ENCODE data around the gene C3. TPM values are rescaled to one million over a fixed set of nuclear protein-coding genes. Genes with fewer than 3 reads are reported as not detected.

The C3 gene
- total and polyA plus RNA-seq, 10 donors, result 5.8 to 182 (median 27.5) TPM

- TF ChIP-seq POLR2A (IDR thresholded peaks at IDR 0.05) (no peak), POLR2AphosphoS5 (IDR thresholded peaks at IDR 0.05) (no peak), CTCF (IDR thresholded peaks at IDR 0.05 in 8 of 11, conservative IDR thresholded peaks at IDR 0.05 in 3 of 11) (no peak)
- Histone ChIP-seq H3K27ac (no peak overlapping the region), H3K4me3 (no peak overlapping the region)
Observed at GRCh38 chr19:6719540-6719861, 949 bp downstream of the C3 start.

GRCh38 chr19:6718741-6719539 lies 1.5 kb downstream of the C3 start:
- no peaks in the 10 kb centered on the region for H3K36me3 ChIP-seq
- H3K27ac ChIP-seq, result no peak overlapping the region
- no peak overlapping the region for H3K4me3 ChIP-seq
- WGBS, 5 donors, result 80 to 92% (median 84%) methylated on average over 13 to 21 of the region's 21 CpGs
- no peak for DNase-seq
- peaks cover 3 to 39% (median 28%) of the 10 kb centered on the region in 6 donors for H3K4me1 ChIP-seq
- TF ChIP-seq CTCF (IDR thresholded peaks at IDR 0.05 in 8 of 11, conservative IDR thresholded peaks at IDR 0.05 in 3 of 11) (no peak), POLR2AphosphoS5 (IDR thresholded peaks at IDR 0.05) (no peak), POLR2A (IDR thresholded peaks at IDR 0.05) (no peak)
- intact Hi-C loops (cut with DNase I; ENCODE audit: low total_unique reads), result no loop called here
- H3K9me3 ChIP-seq, result no peaks in the 10 kb centered on the region
- peaks cover 0 to 6% (median 0%) of the 10 kb centered on the region in 7 donors for H3K27me3 ChIP-seq (replicated peaks in 1 of 7)

More at GRCh38 chr19:6719540-6719861, 949 bp downstream of the C3 start:
- H3K4me1 ChIP-seq, result peaks cover 3 to 44% (median 33%) of the 10 kb centered on the region in 6 donors
- WGBS, 5 donors, result 83 to 87% (median 85%) methylated on average over 5 to 6 of the region's 6 CpGs
- peaks cover 0 to 6% (median 0%) of the 10 kb centered on the region in 7 donors for H3K27me3 ChIP-seq (replicated peaks in 1 of 7)
- no peak for DNase-seq
- H3K36me3 ChIP-seq, result no peaks in the 10 kb centered on the region
- intact Hi-C loops (cut with DNase I; ENCODE audit: low total_unique reads), result no loop called here
- no peaks in the 10 kb centered on the region for H3K9me3 ChIP-seq

- H3K4me3 ChIP-seq, result no peak overlapping the region
- 61 to 82% (median 79%) methylated on average over 18 to 23 of the region's 23 CpGs for WGBS, 5 donors
- H3K9me3 ChIP-seq, result no peaks in the 10 kb centered on the region
- intact Hi-C loops (cut with DNase I; ENCODE audit: low total_unique reads), result no loop called here
- peaks cover 3 to 32% (median 21%) of the 10 kb centered on the region in 6 donors for H3K4me1 ChIP-seq
- no peak overlapping the region for H3K27ac ChIP-seq
- TF ChIP-seq POLR2A (IDR thresholded peaks at IDR 0.05) (no peak), CTCF (IDR thresholded peaks at IDR 0.05 in 8 of 11, conservative IDR thresholded peaks at IDR 0.05 in 3 of 11) (no peak), POLR2AphosphoS5 (IDR thresholded peaks at IDR 0.05) (no peak)
- peaks cover 0 to 6% (median 0%) of the 10 kb centered on the region in 7 donors for H3K27me3 ChIP-seq (replicated peaks in 1 of 7)
- DNase-seq, result no peak
- no peaks in the 10 kb centered on the region for H3K36me3 ChIP-seq
Observed at GRCh38 chr19:6718111-6718740, 2.2 kb downstream of the C3 start.

- peaks cover 0 to 25% (median 14%) of the 10 kb centered on the region in 6 donors for H3K4me1 ChIP-seq
- WGBS, 5 donors, result 66 to 82% (median 78%) methylated on average over 4 of the region's 4 CpGs
- no peak overlapping the region for H3K4me3 ChIP-seq
- no peak overlapping the region for H3K27ac ChIP-seq
- peaks cover 0 to 6% (median 0%) of the 10 kb centered on the region in 7 donors for H3K27me3 ChIP-seq (replicated peaks in 1 of 7)
- no peak for DNase-seq
- intact Hi-C loops (cut with DNase I; ENCODE audit: low total_unique reads), result no loop called here
- no peaks in the 10 kb centered on the region for H3K9me3 ChIP-seq
- no peak for TF ChIP-seq POLR2AphosphoS5 (IDR thresholded peaks at IDR 0.05)
- TF ChIP-seq POLR2A (IDR thresholded peaks at IDR 0.05), result no peak
- TF ChIP-seq CTCF (IDR thresholded peaks at IDR 0.05 in 8 of 11, conservative IDR thresholded peaks at IDR 0.05 in 3 of 11), result no peak
- H3K36me3 ChIP-seq, result no peaks in the 10 kb centered on the region
Observed at GRCh38 chr19:6717441-6717971, 2.9 kb downstream of the C3 start.

Measured in spleen (tissue), 11 donors.